Measurements from ENCODE around the gene LRCH1. TPM values are rescaled to one million over a fixed set of nuclear protein-coding genes. Genes with fewer than 3 reads are reported as not detected.

The LRCH1 gene
- total and polyA plus RNA-seq, 2 of the 13 experiments (the other 11 are each of a cell fraction or from before 2014, with no cell fraction given) = 4.1 to 12.6 TPM

DNA sequence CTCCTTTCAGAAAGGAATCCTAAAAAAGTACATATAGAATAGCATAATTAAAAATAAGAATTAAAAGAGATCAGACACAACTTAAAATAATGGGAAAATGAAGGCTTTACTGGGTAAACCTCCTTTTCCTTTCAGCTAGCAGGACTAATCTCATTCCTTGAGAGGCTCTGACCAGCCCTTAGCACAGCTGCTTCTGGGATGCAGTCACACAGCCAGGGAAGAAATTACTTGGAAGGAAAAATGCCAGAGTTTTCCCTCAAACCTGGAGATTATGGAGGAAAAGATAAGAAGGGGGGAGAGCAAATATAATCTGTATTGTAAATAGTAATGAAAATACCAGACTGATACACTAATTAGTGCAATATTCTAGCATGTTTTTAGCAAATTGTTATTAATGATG, 91.8 kb downstream of the LRCH1 start (continued):
- TF ChIP-seq ZNF530 (CRISPR knock-in tag; IDR thresholded peaks at IDR 0.05; ENCODE audit: low read depth) (no peak), KDM5A (IDR thresholded peaks at IDR 0.05; ENCODE audit: borderline replicate concordance, low read length) (no peak), ZFP36 (IDR thresholded peaks at IDR 0.05; ENCODE audit: borderline replicate concordance, low read depth, low read length, partially characterized antibody) (no peak)
- TF ChIP-seq, protein P1, sequence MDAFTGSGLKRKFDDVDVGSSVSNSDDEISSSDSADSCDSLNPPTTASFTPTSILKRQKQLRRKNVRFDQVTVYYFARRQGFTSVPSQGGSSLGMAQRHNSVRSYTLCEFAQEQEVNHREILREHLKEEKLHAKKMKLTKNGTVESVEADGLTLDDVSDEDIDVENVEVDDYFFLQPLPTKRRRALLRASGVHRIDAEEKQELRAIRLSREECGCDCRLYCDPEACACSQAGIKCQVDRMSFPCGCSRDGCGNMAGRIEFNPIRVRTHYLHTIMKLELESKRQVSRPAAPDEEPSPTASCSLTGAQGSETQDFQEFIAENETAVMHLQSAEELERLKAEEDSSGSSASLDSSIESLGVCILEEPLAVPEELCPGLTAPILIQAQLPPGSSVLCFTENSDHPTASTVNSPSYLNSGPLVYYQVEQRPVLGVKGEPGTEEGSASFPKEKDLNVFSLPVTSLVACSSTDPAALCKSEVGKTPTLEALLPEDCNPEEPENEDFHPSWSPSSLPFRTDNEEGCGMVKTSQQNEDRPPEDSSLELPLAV (CRISPR knock-in tag; conservative IDR thresholded peaks at IDR 0.05; ENCODE audit: low read depth) = no peak
- TF ChIP-seq, protein P2, sequence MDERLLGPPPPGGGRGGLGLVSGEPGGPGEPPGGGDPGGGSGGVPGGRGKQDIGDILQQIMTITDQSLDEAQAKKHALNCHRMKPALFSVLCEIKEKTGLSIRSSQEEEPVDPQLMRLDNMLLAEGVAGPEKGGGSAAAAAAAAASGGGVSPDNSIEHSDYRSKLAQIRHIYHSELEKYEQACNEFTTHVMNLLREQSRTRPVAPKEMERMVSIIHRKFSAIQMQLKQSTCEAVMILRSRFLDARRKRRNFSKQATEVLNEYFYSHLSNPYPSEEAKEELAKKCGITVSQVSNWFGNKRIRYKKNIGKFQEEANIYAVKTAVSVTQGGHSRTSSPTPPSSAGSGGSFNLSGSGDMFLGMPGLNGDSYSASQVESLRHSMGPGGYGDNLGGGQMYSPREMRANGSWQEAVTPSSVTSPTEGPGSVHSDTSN (CRISPR knock-in tag; IDR thresholded peaks at IDR 0.05) = no peak

DNA sequence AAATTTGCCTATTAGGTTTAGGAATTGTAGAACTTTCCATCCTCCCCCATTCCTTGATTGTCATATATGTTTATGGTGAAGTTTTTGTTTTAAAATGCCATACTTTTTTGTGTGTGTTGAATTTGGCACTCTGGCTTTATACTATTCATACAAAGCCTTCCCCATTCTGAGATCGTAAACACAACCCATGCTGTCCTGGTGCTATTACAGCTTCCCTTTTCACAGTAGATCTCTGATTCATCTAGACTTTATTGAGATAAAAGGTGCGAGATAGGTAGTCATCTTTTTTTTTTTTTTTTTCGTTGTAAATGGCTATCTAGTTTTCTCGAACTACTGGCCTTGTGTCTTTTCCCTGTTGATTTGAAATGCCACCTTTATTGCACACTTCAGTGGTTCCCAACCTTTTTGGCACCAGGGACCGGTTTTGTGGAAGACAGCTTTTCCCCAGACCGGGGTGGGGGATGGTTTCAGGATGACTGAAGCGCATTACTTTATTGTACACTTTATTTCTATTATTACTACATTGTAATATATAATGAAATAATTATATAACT, 94.6 kb downstream of the LRCH1 start:
- H3K9me3 ChIP-seq (ENCODE audit: low read length) = no peaks in the 10 kb centered on the region
- ATAC-seq (no peak), DNase-seq (ENCODE audit: low spot score) (no peak), FAIRE-seq (no peak)
- no TSS peak for BruUV-seq (replicated peaks)
- no peaks in the 10 kb centered on the region for H4K20me1 ChIP-seq (ENCODE audit: insufficient read depth, low read length)
- WGBS (ENCODE audit: low lambda C conversion rate) = 91% methylated on average over 7 of the region's 7 CpGs
- H3K27ac ChIP-seq (ENCODE audit: extremely low read length, insufficient read depth, low read length) = no peak overlapping the region
- H3K79me2 ChIP-seq (ENCODE audit: insufficient read depth, low read length) = peaks cover 37% of the 10 kb centered on the region
- ChIA-PET CTCF (ENCODE audit: low intra/inter-chr PET ratio, low total read pairs) (no interaction called here), POLR2A (no interaction called here)
- no peak overlapping the region for H3K4me2 ChIP-seq (ENCODE audit: low read depth, low read length)
- intact Hi-C loops (cut with micrococcal nuclease; ENCODE audit: unreplicated experiment) = loop anchor here (5.0 kb wide), 1 partner anchor 40 kb away; no protein-coding TSS in a partner anchor
- TF ChIP-seq ZNF350 (CRISPR knock-in tag; IDR thresholded peaks at IDR 0.05; ENCODE audit: borderline replicate concordance, low read depth) (no peak), PHF21A (CRISPR knock-in tag; IDR thresholded peaks at IDR 0.05) (no peak), ZNF576 (CRISPR knock-in tag; IDR thresholded peaks at IDR 0.05) (no peak), RBFOX2 (IDR thresholded peaks at IDR 0.05; ENCODE audit: low read depth, low read length) (no peak), ZNF839 (CRISPR knock-in tag; IDR thresholded peaks at IDR 0.05; ENCODE audit: borderline replicate concordance) (no peak), ZSCAN30 (CRISPR knock-in tag; IDR thresholded peaks at IDR 0.05) (no peak), YEATS4 (CRISPR knock-in tag; IDR thresholded peaks at IDR 0.05; ENCODE audit: borderline replicate concordance) (no peak), PLRG1 (conservative IDR thresholded peaks at IDR 0.05) (no peak), ZNF790 (CRISPR knock-in tag; IDR thresholded peaks at IDR 0.05; ENCODE audit: borderline replicate concordance) (no peak), KAT7 (CRISPR knock-in tag; IDR thresholded peaks at IDR 0.05; ENCODE audit: borderline replicate concordance) (no peak), HHEX (CRISPR knock-in tag; IDR thresholded peaks at IDR 0.05) (no peak), THAP7 (CRISPR knock-in tag; IDR thresholded peaks at IDR 0.05) (no peak), PTBP1 (IDR thresholded peaks at IDR 0.05; ENCODE audit: low read depth, low read length, poor library complexity, severe bottlenecking) (no peak), RBAK (CRISPR knock-in tag; IDR thresholded peaks at IDR 0.05) (no peak), ZNF674 (CRISPR knock-in tag; IDR thresholded peaks at IDR 0.05; ENCODE audit: low read depth) (no peak)
- H3K36me3 ChIP-seq (replicated peaks in 1 of 2; ENCODE audit: control insufficient read depth in 1 of 2, insufficient read depth in 2 of 2, low read length in 2 of 2) = no peaks in the 10 kb centered on the region
- H3K27me3 ChIP-seq (ENCODE audit: control insufficient read depth in 1 of 2, insufficient read depth in 2 of 2, low read length in 2 of 2) = no peaks in the 10 kb centered on the region
- H3K4me1 ChIP-seq (ENCODE audit: insufficient read depth, low read length) = peaks cover 27% of the 10 kb centered on the region
- H2AFZ ChIP-seq (ENCODE audit: low read length) = no peak overlapping the region
- H3K9ac ChIP-seq (ENCODE audit: insufficient read depth, low read depth, low read length) = no peak overlapping the region
- H3K4me3 ChIP-seq (replicated peaks in 1 of 3; ENCODE audit: insufficient read depth in 1 of 3, low read depth in 2 of 3, low read length in 3 of 3) = no peak overlapping the region
- in situ Hi-C loops (cut with HindIII; ENCODE audit: extremely low pct_ligation_motif_present, low pct_unique_long_range_greater_than_20kb) = no loop called here

Data from HepG2 (cell line).